DMS 273 (cell line): ENCODE measurements around the gene VAV1.

Source experiments
- DNase-seq: peaks from one replicate; lab custom pipeline; 2025; ENCODE audit not compliant: unreplicated experiment; lab: John Stamatoyannopoulos, UW

Gene VAV1

GRCh38 chr19:6772028-6772865, at the start of gene VAV1:
Gene VAV1 (plus strand): TSS chr19:6772708. CDS start chr19:6772808, 100 bp downstream.
- no peak for DNase-seq

- DNase-seq = no peak
These were observed 49.3 kb upstream of the VAV1 start for GRCh38 chr19:6723108-6723618.

GRCh38 chr19:6723738-6724137, 48.8 kb upstream of the VAV1 start:
- no peak for DNase-seq

GRCh38 chr19:6724631-6725492, 47.6 kb upstream of the VAV1 start:
- DNase-seq = no peak

GRCh38 chr19:6725513-6726231, 46.8 kb upstream of the VAV1 start:
- no peak for DNase-seq

- no peak for DNase-seq
These were observed 44.2 kb upstream of the VAV1 start for GRCh38 chr19:6728346-6728745.

GRCh38 chr19:6729573-6730152, 42.8 kb upstream of the VAV1 start:
- DNase-seq = no peak

GRCh38 chr19:6730153-6730804, 42.2 kb upstream of the VAV1 start:
- DNase-seq = no peak

- no peak for DNase-seq
These were observed 41.4 kb upstream of the VAV1 start for GRCh38 chr19:6730941-6731670.

GRCh38 chr19:6731822-6732221, 40.7 kb upstream of the VAV1 start:
- DNase-seq = no peak

- DNase-seq = no peak
These were observed 39.6 kb upstream of the VAV1 start for GRCh38 chr19:6732803-6733337.

GRCh38 chr19:6733338-6734095, 39.0 kb upstream of the VAV1 start:
- no peak for DNase-seq

- DNase-seq = no peak
These were observed 38.3 kb upstream of the VAV1 start for GRCh38 chr19:6734096-6734696.

- DNase-seq = no peak
These were observed 37.2 kb upstream of the VAV1 start for GRCh38 chr19:6735181-6735911.

GRCh38 chr19:6736169-6736916, 36.2 kb upstream of the VAV1 start:
- peak; percentile 80 for DNase-seq

GRCh38 chr19:6736917-6737283, 35.6 kb upstream of the VAV1 start:
- DNase-seq = peak; percentile 68
